K562 (cell line): Measurements from ENCODE around the gene SCN4A. TPM values are rescaled to one million over a fixed set of nuclear protein-coding genes. Genes with fewer than 3 reads are reported as not detected.

Source experiments
- ATAC-seq: fragments of 200-7000 bp; cut with Tn5 transposase; 3 replicates; pipeline ENCODE4 v1.9.1; 2020; ENCODE audit warnings: moderate library complexity
- BruUV-seq: library from RNA; stranded (reverse); fragments of 400-500 nt; replicated peaks from 2 replicates; lab custom pipeline; 2021; lab: Mats Ljungman, UMichigan
- CTCF ChIA-PET: fragments of 300-600 bp; formaldehyde crosslinking; extraction: SDS; loops from one replicate; lab custom pipeline; 2021; ENCODE audit warnings: low intra/inter-chr PET ratio; lab: Yijun Ruan, JAX
- POLR2A ChIA-PET: fragments of 300-600, 350-650 bp; sonication (Branson Sonifier 250); formaldehyde crosslinking; extraction: SDS; loops from one replicate; lab custom pipeline; 2021; ENCODE audit warnings: antibody characterized with exemption, inconsistent platforms; lab: Yijun Ruan, JAX
- DNase-seq, 4 experiments: peaks; one replicate each; pipeline versions ENCODE4 v3.0.0 to v3.0.0-alpha.2; 2011 to 2018; ENCODE audit warnings: low spot score in 3 of 4, mixed read lengths in 3 of 4; ENCODE audit errors: extremely low read depth in 1 of 4
- FAIRE-seq: peaks from 2 replicates; lab custom pipeline; 2011; peaks lifted over from hg19 to GRCh38; lab: Jason Lieb, UNC
- H2AFZ ChIP-seq: 2 replicates; pipeline ENCODE4 v1.6.0; 2011; ENCODE audit warnings: low read depth, low read length, control low read depth, inconsistent platforms
- H3K27ac ChIP-seq: fragments of 200-600 bp; 3 replicates; pipeline ENCODE4 v1.8.0; 2011; ENCODE audit warnings: low read depth, mild to moderate bottlenecking, control low read depth, inconsistent platforms, low read length, moderate library complexity, mixed read lengths; ENCODE audit errors: extremely low read depth
- H3K27me3 ChIP-seq, 2 experiments: fragments of 300-600 bp in 1 of 2; 2 replicates in 1 of 2; 3 replicates in 1 of 2; pipeline versions ENCODE4 v1.6.0 to v1.8.0; 2011; ENCODE audit warnings: inconsistent platforms in 2 of 2, low read length in 2 of 2, mild to moderate bottlenecking in 1 of 2, mixed read lengths in 1 of 2, moderate library complexity in 1 of 2; ENCODE audit not compliant: control insufficient read depth in 2 of 2, insufficient read depth in 2 of 2
- H3K36me3 ChIP-seq: fragments of 300-600 bp; 3 replicates; pipeline ENCODE4 v1.8.0; 2011; ENCODE audit warnings: mild to moderate bottlenecking, low read length, inconsistent platforms; ENCODE audit not compliant: control insufficient read depth, insufficient read depth
- H3K4me1 ChIP-seq, 2 experiments: fragments of 200-600 bp in 1 of 2; replicated peaks in 1 of 2; 2 replicates in 1 of 2; 3 replicates in 1 of 2; pipeline versions ENCODE4 v1.5.1 to v1.8.0; 2011; ENCODE audit warnings: inconsistent platforms in 2 of 2, low read length in 2 of 2, mild to moderate bottlenecking in 1 of 2, mixed read lengths in 1 of 2, moderate library complexity in 1 of 2; ENCODE audit not compliant: control insufficient read depth in 2 of 2, insufficient read depth in 2 of 2
- H3K4me2 ChIP-seq: 2 replicates; pipeline ENCODE4 v1.6.1; 2011; ENCODE audit warnings: low read length, control low read depth, inconsistent platforms, mixed read lengths; ENCODE audit not compliant: insufficient read depth
- H3K4me3 ChIP-seq: fragments of 200-600 bp; sonication (generic), shearing (Covaris generic); 2 replicates; pipeline ENCODE4 v1.5.1; 2016; ENCODE audit warnings: control low read depth, inconsistent platforms
- H3K79me2 ChIP-seq: fragments of 200-600 bp; 3 replicates; pipeline ENCODE4 v1.8.0; 2011; ENCODE audit warnings: low read length, inconsistent platforms; ENCODE audit not compliant: control insufficient read depth, insufficient read depth
- H3K9ac ChIP-seq, 2 experiments: 2 replicates each; pipeline versions ENCODE4 v1.6.0 to v1.6.1; 2011; ENCODE audit warnings: low read depth in 2 of 2, low read length in 2 of 2, control low read depth in 1 of 2, inconsistent platforms in 1 of 2, mild to moderate bottlenecking in 1 of 2, mixed read lengths in 1 of 2; ENCODE audit not compliant: insufficient read depth in 1 of 2
- H3K9me1 ChIP-seq: one replicate; pipeline ENCODE4 v1.6.0; 2011; ENCODE audit warnings: inconsistent platforms, mild to moderate bottlenecking, low read length, moderate library complexity; ENCODE audit not compliant: control insufficient read depth, insufficient read depth
- H3K9me3 ChIP-seq: replicated peaks from 2 replicates; pipeline ENCODE4 v1.5.1; 2011; ENCODE audit warnings: low read depth, low read length, inconsistent platforms; ENCODE audit not compliant: control insufficient read depth, insufficient read depth
- H4K20me1 ChIP-seq: replicated peaks from 2 replicates; pipeline ENCODE4 v1.6.1; 2011; ENCODE audit warnings: low read length, inconsistent platforms, mixed read lengths; ENCODE audit not compliant: control insufficient read depth, insufficient read depth
- EGR1 ChIP-seq: fragments of 450-650 bp; conservative IDR thresholded peaks from 2 replicates; pipeline ENCODE4 v1.6.1; 2017; ENCODE audit warnings: mild to moderate bottlenecking
- PPARD ChIP-seq: fragments of 250-450 bp; sonication (Bioruptor Pico); IDR thresholded peaks from 2 replicates; pipeline ENCODE4 v1.8.0; 2022; ENCODE audit warnings: inconsistent platforms, mild to moderate bottlenecking, moderate library complexity
- SMAD1 ChIP-seq: fragments of 150-350 bp; IDR thresholded peaks from 2 replicates; pipeline ENCODE4 v1.6.1; 2014; ENCODE audit warnings: low read length, low read depth; ENCODE audit not compliant: partially characterized antibody
- SMC3 ChIP-seq: conservative IDR thresholded peaks from 2 replicates; pipeline ENCODE4 v1.6.1; 2011; ENCODE audit warnings: low read depth, low read length, improper control_type of control experiment; ENCODE audit not compliant: insufficient read depth
- ZNF316 ChIP-seq: fragments of 450-650 bp; IDR thresholded peaks from 2 replicates; pipeline ENCODE4 v1.6.1; 2016
- WGBS: fragments of 100-300 bp; shearing (Covaris generic); methylation state at CpG from one replicate; pipeline ENCODE4 v1.1.6; 2016; ENCODE audit warnings: low coverage, mixed read lengths; ENCODE audit not compliant: insufficient coverage; ENCODE audit errors: missing lambda C conversion rate; 5-methylcytosine and 5-hydroxymethylcytosine counted together
- in situ Hi-C: fragments of 300-500 bp; cut with MboI; formaldehyde crosslinking; loops from 4 replicates; pipeline ENCODE4 v1.15.0; 2018; ENCODE audit warnings: inconsistent platforms, mixed read lengths
- intact Hi-C: fragments of 100-400 bp; cut with micrococcal nuclease; formaldehyde crosslinking; loops from 2 replicates; pipeline ENCODE4 v1.14.2; 2022
- polyA plus RNA-seq, 8 experiments: library from polyadenylated mRNA; depleted of rRNA in 4 of 8; stranded (reverse) in 5 of 8; unstranded in 3 of 8; fragments of >200 nt; fragmentation: Nextera tagmentation in 2 of 8; fragmentation: Illumina TruSeq in 1 of 8; extraction: Ambion mirVana in 2 of 8; extraction: Trizol in 1 of 8; gene quantifications; 2 replicates each; pipeline versions ENCODE4 v1.2.1 to v1.2.3, GENCODE V29; 2011 to 2014; ENCODE audit warnings: inconsistent platforms in 1 of 8, missing spikeins in 1 of 8
- total RNA-seq, 7 experiments: library from RNA; depleted of rRNA in 6 of 7; stranded (reverse); fragments of >200 nt in 6 of 7; fragmentation: Illumina TruSeq in 2 of 7; extraction: Trizol in 2 of 7; gene quantifications; 2 replicates each; pipeline versions ENCODE4 v1.2.1 to v1.2.3, GENCODE V29; 2011 to 2021; ENCODE audit warnings: low replicate concordance in 1 of 7
- TF ChIP-seq, protein P1 (sequence below), 2 experiments: fragments of 450-650 bp in 1 of 2; sonication (generic) in 1 of 2; formaldehyde crosslinking in 1 of 2; IDR thresholded peaks; 2 replicates each; pipeline versions ENCODE4 v1.7.1 to v1.9.0; 2016 to 2022; ENCODE audit warnings: inconsistent platforms in 1 of 2, mild to moderate bottlenecking in 1 of 2, missing genetic modification reagents in 1 of 2
- TF ChIP-seq, protein P2 (sequence below): IDR thresholded peaks from 2 replicates; pipeline ENCODE4 v1.6.1; 2014; ENCODE audit warnings: antibody characterized with exemption
- TF ChIP-seq, protein P3 (sequence below): fragments of 450-650 bp; formaldehyde crosslinking; IDR thresholded peaks from 2 replicates; pipeline ENCODE4 v1.4.0; 2020; ENCODE audit warnings: mild to moderate bottlenecking, moderate library complexity

SCN4A gene
- total and polyA plus RNA-seq, 9 of the 15 experiments (the other 6 are each of a cell fraction or from before 2014, with no cell fraction given): 0.29 to 2.6 (median 1.4) TPM

DNA sequence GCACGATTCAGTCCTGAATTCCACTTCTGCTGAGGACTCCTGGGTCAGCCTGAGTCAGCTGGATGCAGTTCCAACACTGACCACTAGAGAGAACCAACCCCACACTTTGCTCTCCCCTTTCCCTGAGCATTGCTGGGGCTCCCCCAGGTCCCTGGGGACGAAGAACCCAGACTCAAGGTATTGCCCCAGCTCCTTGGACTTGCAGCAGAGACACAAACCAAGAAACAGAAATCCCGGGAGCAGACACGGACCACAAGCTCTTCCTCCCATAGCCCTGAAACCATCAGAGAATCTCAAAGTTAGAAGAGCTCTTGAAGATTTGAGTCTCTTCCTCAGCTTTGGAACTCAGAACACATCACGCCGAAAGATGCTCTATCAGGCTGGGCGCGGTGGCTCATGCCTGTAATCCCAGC lies 53.4 kb downstream of the SCN4A start:
- peak; percentile 89 for FAIRE-seq
- TF ChIP-seq SMAD1 (no peak), ZNF316 (0 out of 2 replicates have a peak, but pooled peaks have one; percentile 36), EGR1 (no peak), PPARD (CRISPR knock-in tag) (no peak), SMC3 (peak; percentile 56; the same call in 1 of the 2 replicates)
- TF ChIP-seq, protein P1, sequence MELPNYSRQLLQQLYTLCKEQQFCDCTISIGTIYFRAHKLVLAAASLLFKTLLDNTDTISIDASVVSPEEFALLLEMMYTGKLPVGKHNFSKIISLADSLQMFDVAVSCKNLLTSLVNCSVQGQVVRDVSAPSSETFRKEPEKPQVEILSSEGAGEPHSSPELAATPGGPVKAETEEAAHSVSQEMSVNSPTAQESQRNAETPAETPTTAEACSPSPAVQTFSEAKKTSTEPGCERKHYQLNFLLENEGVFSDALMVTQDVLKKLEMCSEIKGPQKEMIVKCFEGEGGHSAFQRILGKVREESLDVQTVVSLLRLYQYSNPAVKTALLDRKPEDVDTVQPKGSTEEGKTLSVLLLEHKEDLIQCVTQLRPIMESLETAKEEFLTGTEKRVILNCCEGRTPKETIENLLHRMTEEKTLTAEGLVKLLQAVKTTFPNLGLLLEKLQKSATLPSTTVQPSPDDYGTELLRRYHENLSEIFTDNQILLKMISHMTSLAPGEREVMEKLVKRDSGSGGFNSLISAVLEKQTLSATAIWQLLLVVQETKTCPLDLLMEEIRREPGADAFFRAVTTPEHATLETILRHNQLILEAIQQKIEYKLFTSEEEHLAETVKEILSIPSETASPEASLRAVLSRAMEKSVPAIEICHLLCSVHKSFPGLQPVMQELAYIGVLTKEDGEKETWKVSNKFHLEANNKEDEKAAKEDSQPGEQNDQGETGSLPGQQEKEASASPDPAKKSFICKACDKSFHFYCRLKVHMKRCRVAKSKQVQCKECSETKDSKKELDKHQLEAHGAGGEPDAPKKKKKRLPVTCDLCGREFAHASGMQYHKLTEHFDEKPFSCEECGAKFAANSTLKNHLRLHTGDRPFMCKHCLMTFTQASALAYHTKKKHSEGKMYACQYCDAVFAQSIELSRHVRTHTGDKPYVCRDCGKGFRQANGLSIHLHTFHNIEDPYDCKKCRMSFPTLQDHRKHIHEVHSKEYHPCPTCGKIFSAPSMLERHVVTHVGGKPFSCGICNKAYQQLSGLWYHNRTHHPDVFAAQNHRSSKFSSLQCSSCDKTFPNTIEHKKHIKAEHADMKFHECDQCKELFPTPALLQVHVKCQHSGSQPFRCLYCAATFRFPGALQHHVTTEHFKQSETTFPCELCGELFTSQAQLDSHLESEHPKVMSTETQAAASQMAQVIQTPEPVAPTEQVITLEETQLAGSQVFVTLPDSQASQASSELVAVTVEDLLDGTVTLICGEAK (IDR thresholded peaks at IDR 0.05): no peak
- TF ChIP-seq, protein P1 (CRISPR knock-in tag; IDR thresholded peaks at IDR 0.05): no peak
- TF ChIP-seq, protein P2, sequence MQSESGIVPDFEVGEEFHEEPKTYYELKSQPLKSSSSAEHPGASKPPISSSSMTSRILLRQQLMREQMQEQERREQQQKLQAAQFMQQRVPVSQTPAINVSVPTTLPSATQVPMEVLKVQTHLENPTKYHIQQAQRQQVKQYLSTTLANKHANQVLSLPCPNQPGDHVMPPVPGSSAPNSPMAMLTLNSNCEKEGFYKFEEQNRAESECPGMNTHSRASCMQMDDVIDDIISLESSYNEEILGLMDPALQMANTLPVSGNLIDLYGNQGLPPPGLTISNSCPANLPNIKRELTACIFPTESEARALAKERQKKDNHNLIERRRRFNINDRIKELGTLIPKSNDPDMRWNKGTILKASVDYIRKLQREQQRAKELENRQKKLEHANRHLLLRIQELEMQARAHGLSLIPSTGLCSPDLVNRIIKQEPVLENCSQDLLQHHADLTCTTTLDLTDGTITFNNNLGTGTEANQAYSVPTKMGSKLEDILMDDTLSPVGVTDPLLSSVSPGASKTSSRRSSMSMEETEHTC: no peak
- TF ChIP-seq, protein P3, sequence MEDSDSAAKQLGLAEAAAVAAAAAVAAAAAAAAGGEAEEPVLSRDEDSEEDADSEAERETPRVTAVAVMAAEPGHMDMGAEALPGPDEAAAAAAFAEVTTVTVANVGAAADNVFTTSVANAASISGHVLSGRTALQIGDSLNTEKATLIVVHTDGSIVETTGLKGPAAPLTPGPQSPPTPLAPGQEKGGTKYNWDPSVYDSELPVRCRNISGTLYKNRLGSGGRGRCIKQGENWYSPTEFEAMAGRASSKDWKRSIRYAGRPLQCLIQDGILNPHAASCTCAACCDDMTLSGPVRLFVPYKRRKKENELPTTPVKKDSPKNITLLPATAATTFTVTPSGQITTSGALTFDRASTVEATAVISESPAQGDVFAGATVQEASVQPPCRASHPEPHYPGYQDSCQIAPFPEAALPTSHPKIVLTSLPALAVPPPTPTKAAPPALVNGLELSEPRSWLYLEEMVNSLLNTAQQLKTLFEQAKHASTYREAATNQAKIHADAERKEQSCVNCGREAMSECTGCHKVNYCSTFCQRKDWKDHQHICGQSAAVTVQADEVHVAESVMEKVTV (CRISPR knock-in tag): peak; percentile 84

More for the DNA sequence above, 53.4 kb downstream of the SCN4A start:
- peak overlapping the region; percentile 63; the same call in 1 of the 2 replicates for H2AFZ ChIP-seq
- H3K4me2 ChIP-seq: no peak overlapping the region; the same call in 1 of the 2 replicates
- peak; percentile 75 to 81 (median 78) for DNase-seq
- WGBS: 8% methylated on average over 8 of the region's 8 CpGs
- H3K9ac ChIP-seq: no peak overlapping the region
- in situ Hi-C loops (loop anchor here (10.0 kb wide), 2 partner anchors 105 to 365 kb away; partner anchors contain the start of gene ICAM2), intact Hi-C loops (loop anchor here (1.0 to 10.0 kb wide), 6 partner anchors 27 to 365 kb away; partner anchors contain the start of gene ERN1)
- no peaks in the 10 kb centered on the region for H3K9me3 ChIP-seq
- no TSS peak for BruUV-seq
- no peaks in the 10 kb centered on the region for H3K36me3 ChIP-seq
- no peak overlapping the region for H3K27ac ChIP-seq
- no peaks in the 10 kb centered on the region for H3K79me2 ChIP-seq
- peaks cover 3 to 29% of the 10 kb centered on the region in 2 experiments; a peak in 4 of 5 replicates for H3K27me3 ChIP-seq
- H4K20me1 ChIP-seq: no peaks in the 10 kb centered on the region
- ChIA-PET POLR2A (interaction anchor here (0.5 to 1.6 kb wide), 7 partner anchors 10 to 891 kb away, joined by 3 to 6 read pairs (median 3); no protein-coding TSS in a partner anchor), CTCF (interaction anchor here (0.6 to 2.0 kb wide), 9 partner anchors 13 to 500 kb away, joined by 3 to 10 read pairs (median 3); no protein-coding TSS in a partner anchor)
- no peak overlapping the region for H3K4me3 ChIP-seq
- peak; percentile 96 for ATAC-seq
- no peaks in the 10 kb centered on the region; a peak in 1 of 5 replicates for H3K4me1 ChIP-seq
- H3K9me1 ChIP-seq: no peaks in the 10 kb centered on the region
